Activated naive CD4-positive, alpha-beta T cell (primary cell): Measurements from ENCODE around the gene CDC42SE1.

ENCODE experiments used
- DNase-seq, 4 experiments: peaks; one replicate each; lab custom pipeline; 2025; lab: John Stamatoyannopoulos, UW

CDC42SE1 gene

DNA sequence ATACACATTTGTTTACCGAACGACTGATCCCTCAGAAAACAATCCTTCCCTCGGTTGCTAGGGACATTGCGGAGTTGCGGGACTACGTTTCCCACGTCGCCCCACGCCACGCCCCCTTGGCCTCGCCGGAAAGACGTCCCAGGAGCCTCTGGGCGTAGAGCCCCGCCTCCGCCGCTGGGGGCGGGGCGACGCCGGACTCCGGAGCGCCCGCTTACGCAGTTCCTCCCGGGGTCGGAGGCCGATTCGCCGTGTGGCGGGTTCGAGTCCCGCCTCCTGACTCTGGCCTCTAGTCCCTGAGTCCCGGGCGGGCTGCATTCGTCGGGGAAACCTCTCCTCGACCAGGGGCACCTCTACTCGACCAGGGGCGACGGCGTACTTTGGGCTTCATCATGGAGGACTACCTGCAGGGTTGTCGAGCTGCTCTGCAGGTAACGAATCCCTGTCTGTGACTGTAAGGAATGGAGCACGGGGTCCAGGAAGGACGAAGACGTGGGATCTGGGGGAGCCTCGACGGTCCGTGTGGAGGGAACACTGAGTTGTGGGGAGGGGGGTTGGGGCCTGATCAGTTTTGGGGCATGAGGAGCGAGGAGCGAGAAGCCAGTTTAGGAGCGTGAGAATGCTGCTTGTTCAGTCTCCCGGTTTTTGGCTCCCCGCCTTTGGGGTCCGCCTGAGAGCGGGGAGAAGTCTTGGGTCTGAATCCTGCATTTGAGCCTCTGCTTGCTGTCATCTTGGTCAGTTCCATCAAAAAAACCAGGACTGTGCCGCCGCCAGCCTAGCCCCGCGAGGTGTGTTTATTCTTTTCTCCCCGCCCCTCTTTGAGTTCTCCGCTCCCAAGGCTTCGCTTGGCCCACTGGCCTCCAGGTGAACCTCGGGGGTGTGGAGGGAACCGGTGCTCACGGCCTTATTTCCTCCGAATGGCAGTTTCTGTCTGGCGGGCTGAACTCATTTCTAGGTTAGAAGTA, 50.9 kb downstream of the CDC42SE1 start, which contains the start of gene PRUNE1:
Gene PRUNE1, plus strand, starts transcription at position 206 of the 962 bp plus-strand sequence. Its CDS starts 184 bp downstream, at position 390.
- DNase-seq: peak; percentile 83 to 94 (median 88)

DNA sequence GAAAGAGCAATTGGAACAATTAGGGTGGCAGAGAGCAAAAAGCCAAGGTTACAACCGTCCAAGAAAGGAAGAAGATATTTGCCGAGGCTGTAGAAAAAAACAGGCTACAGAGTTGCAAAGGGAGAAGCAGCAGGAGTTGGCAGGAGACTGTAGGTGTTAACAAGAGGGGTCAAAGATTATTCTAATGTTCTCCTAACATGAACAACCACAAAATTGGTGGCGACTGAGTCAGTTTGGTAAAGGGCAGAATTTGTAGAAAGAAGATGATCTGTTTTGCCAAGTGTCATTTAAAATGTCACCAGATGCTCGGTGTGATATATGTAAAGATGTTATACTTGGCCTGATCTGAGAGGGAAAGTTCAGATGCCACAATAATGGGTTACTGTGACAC, 51.6 kb downstream of the CDC42SE1 start:
- no peak for DNase-seq

DNA sequence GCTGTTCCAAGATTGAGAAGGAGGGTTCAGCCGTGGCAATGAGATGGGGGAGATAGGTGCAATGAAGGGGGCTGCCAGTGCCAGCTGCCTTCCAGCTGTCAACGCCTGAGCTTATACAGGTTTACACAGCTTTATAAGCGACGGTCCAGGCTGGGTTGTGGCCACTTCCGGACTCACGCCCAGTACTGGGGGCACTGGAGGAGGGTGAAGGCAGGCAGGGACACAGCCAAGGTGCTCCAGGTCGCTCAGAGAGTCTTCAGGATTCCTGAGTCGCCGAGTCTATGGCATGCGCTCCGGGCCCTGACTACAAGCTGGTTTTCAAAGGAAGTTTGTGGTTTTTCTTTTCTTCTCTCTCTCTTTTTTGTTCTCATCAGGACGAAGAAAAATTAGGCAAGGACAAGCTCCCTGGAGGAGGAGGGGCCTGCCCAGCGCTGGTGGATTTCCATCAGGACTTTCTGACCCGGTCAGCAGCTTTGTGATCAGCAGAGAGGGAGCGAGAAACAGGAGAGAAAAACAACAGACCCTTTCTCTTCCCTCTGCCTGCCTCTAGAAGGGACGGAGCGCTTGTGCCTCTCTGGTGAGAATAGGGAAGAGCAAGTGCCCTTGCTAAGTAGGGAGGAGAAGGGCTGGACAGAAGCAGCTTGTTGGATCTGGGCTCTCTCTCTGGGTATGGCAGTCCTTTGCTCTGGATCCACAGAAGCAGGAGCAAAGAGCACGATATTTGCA, 52.9 kb downstream of the CDC42SE1 start, which contains the start of gene MINDY1:
Gene MINDY1, minus strand, starts transcription at position 576 of the 726 bp plus-strand sequence. CDS start 4,285 bp downstream, outside the sequence.
- DNase-seq: peak in 1 of 4 experiments; percentile 5

DNA sequence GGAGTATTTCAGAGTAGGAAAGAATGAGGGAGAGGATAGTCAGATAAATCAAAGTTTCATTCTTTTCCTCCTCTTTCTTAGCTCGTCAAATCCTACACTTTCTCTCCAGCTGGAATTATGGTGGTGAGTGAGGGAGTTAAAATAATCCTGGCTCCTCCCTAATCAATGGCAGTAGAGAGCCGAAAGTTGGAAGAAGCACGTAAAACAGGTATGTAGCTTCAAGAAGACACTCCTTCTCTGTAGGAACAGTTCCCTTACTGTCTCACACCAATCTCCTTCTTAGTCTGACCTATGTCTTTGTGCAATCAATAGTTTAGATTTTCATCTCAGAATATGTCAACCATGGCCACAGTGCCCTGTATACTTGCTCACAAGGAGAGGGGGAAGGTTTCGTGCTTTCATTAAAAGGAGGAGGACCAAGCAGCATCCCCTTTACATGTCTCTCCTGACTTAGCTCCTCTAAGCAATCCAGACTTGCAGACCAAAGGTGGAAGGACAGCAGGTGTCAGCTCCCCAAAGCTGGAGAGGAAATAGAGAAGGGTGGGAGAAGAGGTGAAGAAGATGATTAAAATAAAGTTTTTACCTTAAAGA, 53.6 kb downstream of the CDC42SE1 start:
- DNase-seq: no peak

DNA sequence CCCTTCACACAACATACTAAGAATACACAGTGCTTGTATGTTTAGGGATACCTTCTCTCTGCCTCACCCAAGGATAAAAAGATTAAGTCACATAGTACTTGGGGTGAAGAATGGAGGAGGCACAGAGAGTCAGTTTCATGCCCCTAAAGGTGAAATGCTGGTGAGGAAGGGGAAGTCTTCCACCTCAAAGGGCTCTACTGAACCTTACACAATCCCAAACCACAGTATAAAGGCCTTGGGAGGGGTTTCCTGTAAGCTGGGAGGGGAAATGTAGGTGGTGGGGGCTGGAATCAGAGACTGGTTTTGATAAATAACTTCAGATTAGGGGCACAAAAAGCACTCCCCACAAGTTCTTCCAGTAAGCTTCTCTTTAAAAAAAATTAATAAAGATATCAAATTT, 56.2 kb downstream of the CDC42SE1 start:
- no peak for DNase-seq

DNA sequence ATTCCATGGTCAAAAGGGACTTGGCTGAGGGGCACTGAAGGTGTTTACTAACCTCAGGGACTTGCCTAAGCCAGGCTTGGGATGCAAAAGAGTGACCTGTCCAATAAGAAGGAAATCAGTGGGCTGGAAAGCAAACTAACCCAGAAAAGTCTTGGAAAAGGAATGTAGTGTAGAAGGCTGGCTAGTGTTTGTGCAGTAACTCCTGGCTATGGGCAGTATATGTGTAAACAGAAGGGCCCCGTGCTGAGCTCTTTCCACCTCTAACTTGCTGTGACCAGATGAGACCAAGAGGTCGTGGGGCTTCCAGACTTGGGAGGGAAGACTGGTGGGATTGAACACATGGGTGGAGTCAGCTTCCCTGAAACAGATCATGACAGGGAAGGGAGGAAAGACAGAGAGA, 56.8 kb downstream of the CDC42SE1 start:
- no peak for DNase-seq

DNA sequence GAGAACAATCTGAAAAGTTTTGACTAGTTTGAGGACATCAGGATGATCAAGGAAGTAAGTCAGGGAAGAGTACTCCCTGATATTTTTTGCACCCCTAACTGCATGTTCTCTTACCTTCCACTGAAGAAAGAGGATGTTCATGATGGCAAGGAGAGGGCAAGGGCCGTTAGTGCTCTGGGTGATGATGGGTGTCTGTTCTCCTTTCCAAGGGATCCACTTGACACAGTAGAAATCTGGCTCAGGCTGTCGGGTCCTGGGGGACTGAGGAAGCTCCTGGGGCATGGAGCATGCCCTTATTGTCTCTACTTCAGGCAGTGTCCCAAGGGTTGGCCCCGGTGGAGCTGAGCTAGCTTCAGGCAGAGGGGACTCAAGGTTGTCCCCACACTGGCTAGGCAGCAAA, 57.4 kb downstream of the CDC42SE1 start:
- DNase-seq: no peak

DNA sequence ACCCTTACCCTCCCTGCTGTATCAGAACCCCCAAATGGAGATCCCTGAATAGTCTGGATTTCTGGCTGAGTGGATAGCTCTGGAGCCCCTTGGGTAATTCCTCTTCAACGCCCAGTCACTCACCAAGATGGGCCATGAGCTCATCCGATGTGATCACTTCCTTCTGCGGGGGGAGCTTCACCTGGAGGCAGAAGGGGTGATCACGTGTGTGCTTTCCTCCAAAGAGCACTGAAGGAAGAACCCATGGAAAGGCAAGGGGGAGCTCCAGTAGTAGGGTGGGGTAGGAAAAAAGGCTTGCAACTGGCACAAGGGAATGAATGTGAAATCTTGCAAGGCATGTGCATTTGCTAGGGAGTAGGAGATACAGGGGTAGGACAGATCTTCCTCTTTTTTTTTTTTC, 57.8 kb downstream of the CDC42SE1 start:
- no peak for DNase-seq
